ENCODE measurements around the gene CDH13. TPM values are rescaled to one million over a fixed set of nuclear protein-coding genes. Genes with fewer than 3 reads are reported as not detected.

Gene CDH13
- total RNA-seq, 1 donor from 2014 or later = 45.1 TPM

GRCh38 chr16:82876951-82877350, 250.2 kb downstream of the CDH13 start:
- H3K27ac Mint-ChIP-seq (ENCODE audit: unreplicated experiment) = no peak overlapping the region

GRCh38 chr16:82878466-82878865, 251.7 kb downstream of the CDH13 start:
- no peaks in the 10 kb centered on the region for H3K9me3 Mint-ChIP-seq (ENCODE audit: low read depth)
- peaks cover 22% of the 10 kb centered on the region for H3K4me1 Mint-ChIP-seq (ENCODE audit: low read depth)
- H3K4me3 Mint-ChIP-seq (ENCODE audit: unreplicated experiment) = no peak overlapping the region
- H3K27ac Mint-ChIP-seq (ENCODE audit: unreplicated experiment) = no peak overlapping the region
- H3K36me3 Mint-ChIP-seq (ENCODE audit: low read depth) = no peaks in the 10 kb centered on the region
- TF ChIP-seq CTCF (IDR thresholded peaks at IDR 0.05) = no peak
- DNase-seq (ENCODE audit: low spot score) = no peak
- no peaks in the 10 kb centered on the region for H3K27me3 Mint-ChIP-seq (ENCODE audit: low read depth)

More at GRCh38 chr16:82876951-82877350, 250.2 kb downstream of the CDH13 start:
- Mint-ChIP-seq H3K4me1 (ENCODE audit: low read depth) (peaks cover 18% of the 10 kb centered on the region), H3K27me3 (ENCODE audit: low read depth) (no peaks in the 10 kb centered on the region), H3K4me3 (ENCODE audit: unreplicated experiment) (no peak overlapping the region), H3K9me3 (ENCODE audit: low read depth) (peaks cover under 1% of the 10 kb centered on the region), H3K36me3 (ENCODE audit: low read depth) (no peaks in the 10 kb centered on the region)
- no peak for DNase-seq (ENCODE audit: low spot score)
- no peak for TF ChIP-seq CTCF (IDR thresholded peaks at IDR 0.05)

GRCh38 chr16:82880346-82880745, 253.6 kb downstream of the CDH13 start:
- H3K27ac Mint-ChIP-seq (ENCODE audit: unreplicated experiment) = no peak overlapping the region
- TF ChIP-seq CTCF (IDR thresholded peaks at IDR 0.05) = no peak

GRCh38 chr16:82881516-82881915, 254.7 kb downstream of the CDH13 start:
- no peak for DNase-seq (ENCODE audit: low spot score)
- peaks cover 4% of the 10 kb centered on the region for H3K4me1 Mint-ChIP-seq (ENCODE audit: low read depth)
- H3K36me3 Mint-ChIP-seq (ENCODE audit: low read depth) = no peaks in the 10 kb centered on the region
- H3K9me3 Mint-ChIP-seq (ENCODE audit: low read depth) = no peaks in the 10 kb centered on the region
- H3K27me3 Mint-ChIP-seq (ENCODE audit: low read depth) = no peaks in the 10 kb centered on the region
- no peak overlapping the region for H3K4me3 Mint-ChIP-seq (ENCODE audit: unreplicated experiment)
- H3K27ac Mint-ChIP-seq (ENCODE audit: unreplicated experiment) = no peak overlapping the region
- TF ChIP-seq CTCF (IDR thresholded peaks at IDR 0.05) = no peak

More at GRCh38 chr16:82880346-82880745, 253.6 kb downstream of the CDH13 start:
- H3K36me3 Mint-ChIP-seq (ENCODE audit: low read depth) = no peaks in the 10 kb centered on the region
- no peak for DNase-seq (ENCODE audit: low spot score)
- peaks cover 8% of the 10 kb centered on the region for H3K4me1 Mint-ChIP-seq (ENCODE audit: low read depth)
- H3K9me3 Mint-ChIP-seq (ENCODE audit: low read depth) = no peaks in the 10 kb centered on the region
- H3K27me3 Mint-ChIP-seq (ENCODE audit: low read depth) = no peaks in the 10 kb centered on the region
- H3K4me3 Mint-ChIP-seq (ENCODE audit: unreplicated experiment) = no peak overlapping the region

GRCh38 chr16:82882226-82882625, 255.5 kb downstream of the CDH13 start:
- Mint-ChIP-seq H3K4me3 (ENCODE audit: unreplicated experiment) (no peak overlapping the region), H3K4me1 (ENCODE audit: low read depth) (peaks cover 4% of the 10 kb centered on the region), H3K36me3 (ENCODE audit: low read depth) (no peaks in the 10 kb centered on the region), H3K27ac (ENCODE audit: unreplicated experiment) (no peak overlapping the region), H3K27me3 (ENCODE audit: low read depth) (no peaks in the 10 kb centered on the region), H3K9me3 (ENCODE audit: low read depth) (no peaks in the 10 kb centered on the region)
- no peak for DNase-seq (ENCODE audit: low spot score)
- TF ChIP-seq CTCF (IDR thresholded peaks at IDR 0.05) = no peak
